H1 (cell line): Measurements from ENCODE around the gene DNAH1. TPM values are rescaled to one million over a fixed set of nuclear protein-coding genes. Genes with fewer than 3 reads are reported as not detected.

ENCODE experiments used
- CTCF ChIA-PET: fragments of 300-600 bp; sonication (Branson Sonifier 250); formaldehyde crosslinking; loops from one replicate; lab custom pipeline; 2021; ENCODE audit not compliant: partially characterized antibody; lab: Charles Lee
- POLR2A ChIA-PET: fragments of 300-600 bp; sonication (Branson Sonifier 250); formaldehyde crosslinking; loops from one replicate; lab custom pipeline; 2021; ENCODE audit warnings: inconsistent platforms; ENCODE audit not compliant: partially characterized antibody; lab: Charles Lee
- DNase-seq, 2 experiments: peaks; one replicate each; pipeline versions ENCODE4 v3.0.0 to v3.0.0-alpha.2; 2010 to 2022; ENCODE audit warnings: low spot score in 2 of 2, low read depth in 1 of 2, mixed read lengths in 1 of 2
- FAIRE-seq: peaks from 2 replicates; lab custom pipeline; 2011; peaks lifted over from hg19 to GRCh38; lab: Jason Lieb, UNC
- H2AFZ ChIP-seq: 2 replicates; pipeline ENCODE4 v1.8.1; 2012; ENCODE audit warnings: low read length, inconsistent platforms
- H2AK5ac ChIP-seq: 2 replicates; pipeline ENCODE4 v1.6.1; 2013; ENCODE audit warnings: low read depth, low read length
- H2BK120ac ChIP-seq: replicated peaks from 2 replicates; pipeline ENCODE3; 2013; ENCODE audit warnings: low read depth, low read length, inconsistent platforms
- H2BK12ac ChIP-seq: 2 replicates; pipeline ENCODE4 v1.6.1; 2013; ENCODE audit warnings: low read depth, low read length
- H2BK15ac ChIP-seq: 2 replicates; pipeline ENCODE4 v1.6.1; 2013; ENCODE audit warnings: low read length
- H2BK20ac ChIP-seq: 2 replicates; pipeline ENCODE4 v1.6.1; 2013; ENCODE audit warnings: low read length
- H2BK5ac ChIP-seq: 2 replicates; pipeline ENCODE4 v1.6.1; 2013; ENCODE audit warnings: low read depth, low read length
- H3K14ac ChIP-seq: 2 replicates; pipeline ENCODE4 v1.6.1; 2013; ENCODE audit warnings: inconsistent platforms; ENCODE audit not compliant: insufficient read length
- H3K18ac ChIP-seq: 2 replicates; pipeline ENCODE4 v1.6.1; 2013; ENCODE audit warnings: low read length; ENCODE audit errors: extremely low read depth
- H3K23ac ChIP-seq: 2 replicates; pipeline ENCODE4 v1.6.1; 2013; ENCODE audit warnings: inconsistent platforms; ENCODE audit not compliant: insufficient read length
- H3K23me2 ChIP-seq: 2 replicates; pipeline ENCODE4 v1.6.1; 2013; ENCODE audit warnings: low read depth, low read length
- H3K27ac ChIP-seq: 2 replicates; pipeline ENCODE4 v1.6.1; 2011; ENCODE audit warnings: low read depth, low read length, inconsistent platforms
- H3K27me3 ChIP-seq, 4 experiments: replicated peaks in 1 of 4; 1 replicate in 1 of 4; 2 replicates in 3 of 4; pipeline versions ENCODE4 v1.6.1 to v1.8.1; 2011 to 2013; ENCODE audit warnings: low read length in 3 of 4, mild to moderate bottlenecking in 3 of 4, inconsistent platforms in 2 of 4, mixed read lengths in 2 of 4, moderate library complexity in 1 of 4; ENCODE audit not compliant: control insufficient read depth in 3 of 4, insufficient read depth in 3 of 4; ENCODE audit errors: extremely low read depth in 1 of 4
- H3K36me3 ChIP-seq, 4 experiments: 2 replicates each; pipeline versions ENCODE4 v1.6.1 to v1.8.1; 2011 to 2013; ENCODE audit warnings: mild to moderate bottlenecking in 4 of 4, low read length in 3 of 4, moderate library complexity in 2 of 4, control low read depth in 1 of 4, inconsistent platforms in 1 of 4; ENCODE audit not compliant: insufficient read depth in 4 of 4, control insufficient read depth in 2 of 4
- H3K4ac ChIP-seq: replicated peaks from 2 replicates; pipeline ENCODE3; 2013; ENCODE audit warnings: low read length, low read depth, mixed read lengths, inconsistent platforms; ENCODE audit not compliant: insufficient read length
- H3K4me1 ChIP-seq, 4 experiments: replicated peaks in 1 of 4; 1 replicate in 1 of 4; 2 replicates in 3 of 4; pipeline versions ENCODE4 v1.6.1 to v1.8.1; 2011 to 2013; ENCODE audit warnings: low read length in 3 of 4, inconsistent platforms in 2 of 4, mixed read lengths in 1 of 4; ENCODE audit not compliant: insufficient read depth in 4 of 4, control insufficient read depth in 3 of 4
- H3K4me2 ChIP-seq, 2 experiments: 2 replicates each; pipeline versions ENCODE4 v1.6.1 to v1.8.1; 2011 to 2013; ENCODE audit warnings: low read depth in 2 of 2, low read length in 2 of 2, control low read depth in 1 of 2, inconsistent platforms in 1 of 2, mild to moderate bottlenecking in 1 of 2; ENCODE audit not compliant: insufficient read depth in 1 of 2
- H3K4me3 ChIP-seq, 4 experiments: fragments of 200-600, 300-600 bp in 1 of 4; sonication (generic), shearing (Covaris generic), sonication (Bioruptor Twin) in 1 of 4; 2 replicates each; pipeline versions ENCODE4 v1.5.1 to v1.8.1; 2011 to 2016; ENCODE audit warnings: low read length in 4 of 4, low read depth in 3 of 4, control low read depth in 2 of 4, inconsistent platforms in 2 of 4, mild to moderate bottlenecking in 2 of 4, mixed read lengths in 1 of 4, moderate library complexity in 1 of 4; ENCODE audit not compliant: insufficient read depth in 2 of 4; ENCODE audit errors: extremely low read depth in 1 of 4
- H3K56ac ChIP-seq: replicated peaks from 2 replicates; pipeline ENCODE3; 2013; ENCODE audit warnings: low read depth, mild to moderate bottlenecking, mixed read lengths, low read length, inconsistent platforms; ENCODE audit not compliant: insufficient read length
- H3K79me1 ChIP-seq: 2 replicates; pipeline ENCODE4 v1.6.1; 2013; ENCODE audit warnings: low read depth, low read length, control low read depth
- H3K79me2 ChIP-seq, 2 experiments: 2 replicates each; pipeline versions ENCODE4 v1.6.1 to v1.8.1; 2012 to 2013; ENCODE audit warnings: low read length in 2 of 2, mild to moderate bottlenecking in 2 of 2, inconsistent platforms in 1 of 2; ENCODE audit not compliant: insufficient read depth in 2 of 2, control insufficient read depth in 1 of 2
- H3K9ac ChIP-seq, 4 experiments: replicated peaks in 1 of 4; 1 replicate in 1 of 4; 2 replicates in 3 of 4; pipeline versions ENCODE4 v1.6.1 to v1.8.1; 2011 to 2013; ENCODE audit warnings: low read depth in 3 of 4, low read length in 3 of 4, control low read depth in 2 of 4, mild to moderate bottlenecking in 2 of 4, moderate library complexity in 2 of 4, inconsistent platforms in 1 of 4; ENCODE audit errors: extremely low read depth in 1 of 4
- H3K9me3 ChIP-seq, 2 experiments: 2 replicates each; pipeline versions ENCODE4 v1.6.1 to v1.8.1; 2012 to 2013; ENCODE audit warnings: mild to moderate bottlenecking in 2 of 2, moderate library complexity in 2 of 2, control low read depth in 1 of 2, inconsistent platforms in 1 of 2, low read depth in 1 of 2, low read length in 1 of 2, mixed read lengths in 1 of 2; ENCODE audit not compliant: insufficient read depth in 2 of 2
- H4K20me1 ChIP-seq, 2 experiments: replicated peaks in 1 of 2; 2 replicates each; pipeline versions ENCODE3 to v1.8.1; 2011 to 2013; ENCODE audit warnings: inconsistent platforms in 2 of 2, low read length in 2 of 2, mild to moderate bottlenecking in 1 of 2; ENCODE audit not compliant: insufficient read depth in 2 of 2, control insufficient read depth in 1 of 2
- H4K5ac ChIP-seq: 2 replicates; pipeline ENCODE4 v1.6.1; 2013; ENCODE audit warnings: low read length, low read depth, mixed read lengths, inconsistent platforms; ENCODE audit not compliant: insufficient read length
- H4K8ac ChIP-seq: 2 replicates; pipeline ENCODE4 v1.8.0; 2013; ENCODE audit warnings: mild to moderate bottlenecking, moderate library complexity, low read length, inconsistent platforms; ENCODE audit not compliant: insufficient read depth; ENCODE audit errors: extremely low read depth
- H4K91ac ChIP-seq: replicated peaks from 2 replicates; pipeline ENCODE3; 2013; ENCODE audit warnings: low read length, mixed read lengths, inconsistent platforms; ENCODE audit not compliant: insufficient read length
- CHD1 ChIP-seq: IDR thresholded peaks from 2 replicates; pipeline ENCODE4 v1.6.1; 2012; ENCODE audit warnings: low read depth, low read length, improper control_type of control experiment
- EP300 ChIP-seq, 2 experiments: IDR thresholded peaks; 1 replicate in 1 of 2; 2 replicates in 1 of 2; pipeline ENCODE4 v1.6.1; 2011 to 2012; ENCODE audit warnings: low read depth in 2 of 2, low read length in 2 of 2, mild to moderate bottlenecking in 2 of 2, borderline replicate concordance in 1 of 2, inconsistent platforms in 1 of 2, moderate library complexity in 1 of 2
- EZH2 ChIP-seq: fragments of 200-600 bp; sonication (generic); IDR thresholded peaks from 2 replicates; pipeline ENCODE4 v1.7.1; 2012; ENCODE audit warnings: low read depth, mild to moderate bottlenecking, moderate library complexity, low read length, inconsistent platforms; ENCODE audit not compliant: severe bottlenecking
- GABPA ChIP-seq: IDR thresholded peaks from 2 replicates; pipeline ENCODE4 v1.6.1; 2011; ENCODE audit warnings: mild to moderate bottlenecking, low read length, moderate library complexity, borderline replicate concordance; ENCODE audit not compliant: insufficient read depth
- KDM1A ChIP-seq: fragments of 200-600, 300-600 bp; sonication (generic); IDR thresholded peaks from 2 replicates; pipeline ENCODE4 v1.7.1; 2016; ENCODE audit warnings: mild to moderate bottlenecking, low read length, borderline replicate concordance
- KDM4A ChIP-seq: IDR thresholded peaks from one replicate; pipeline ENCODE4 v1.7.1; 2012; ENCODE audit warnings: low read depth, mild to moderate bottlenecking, moderate library complexity, low read length, inconsistent platforms; ENCODE audit not compliant: severe bottlenecking
- MAFK ChIP-seq: IDR thresholded peaks from 2 replicates; pipeline ENCODE4 v1.6.1; 2012; ENCODE audit warnings: low read depth, mild to moderate bottlenecking, improper control_type of control experiment, low read length
- RXRA ChIP-seq: IDR thresholded peaks from 2 replicates; pipeline ENCODE4 v1.6.1; 2011; ENCODE audit warnings: low read depth, mild to moderate bottlenecking, low read length, moderate library complexity; ENCODE audit not compliant: insufficient read depth
- SAP30 ChIP-seq: fragments of 300-600 bp; sonication (generic); IDR thresholded peaks from 2 replicates; pipeline ENCODE4 v1.7.1; 2012; ENCODE audit warnings: low read length, moderate library complexity, mild to moderate bottlenecking, inconsistent platforms; ENCODE audit not compliant: insufficient read depth, insufficient replicate concordance
- SP2 ChIP-seq: IDR thresholded peaks from 2 replicates; pipeline ENCODE4 v1.6.1; 2012; ENCODE audit warnings: mild to moderate bottlenecking, low read length, inconsistent platforms
- TEAD4 ChIP-seq: IDR thresholded peaks from 2 replicates; pipeline ENCODE4 v1.6.1; 2012; ENCODE audit warnings: low read depth, low read length, inconsistent platforms, mixed read lengths
- WGBS, 2 experiments: shearing (Covaris generic) in 1 of 2; methylation state at CpG; one replicate each; pipeline versions ENCODE4 v1.1.6 to v1.1.7; 2013 to 2015; ENCODE audit warnings: low lambda C conversion rate in 2 of 2, mixed read lengths in 2 of 2, inconsistent platforms in 1 of 2, low coverage in 1 of 2, missing lambda C conversion rate in 1 of 2; ENCODE audit not compliant: insufficient replicate concordance in 2 of 2, insufficient coverage in 1 of 2, insufficient read length in 1 of 2; ENCODE audit errors: extremely low coverage in 1 of 2, missing lambda C conversion rate in 1 of 2; 5-methylcytosine and 5-hydroxymethylcytosine counted together
- polyA plus RNA-seq, 7 experiments: library from polyadenylated mRNA; depleted of rRNA in 3 of 7; stranded (reverse) in 5 of 7; unstranded in 2 of 7; fragments of >200 nt in 5 of 7; fragments of 200-250 nt in 2 of 7; gene quantifications; 1 replicate in 5 of 7; 2 replicates in 1 of 7; 4 replicates in 1 of 7; pipeline versions ENCODE4 v1.2.1 to v1.2.3, GENCODE V29; 2011 to 2013; ENCODE audit warnings: missing spikeins in 2 of 7, mixed read lengths in 2 of 7
- total RNA-seq: library from RNA; stranded (reverse); fragmentation: NEBNext Ultra II Directional; extraction: Animal tissue kit (Norgen Biotek cat#: 25700); gene quantifications from 2 replicates; pipeline ENCODE4 v1.2.1, GENCODE V29; 2021

Gene DNAH1
- total and polyA plus RNA-seq, 2 of the 8 experiments (the other 6 are each of a cell fraction or from before 2014, with no cell fraction given): 1.0 to 1.5 TPM

DNA sequence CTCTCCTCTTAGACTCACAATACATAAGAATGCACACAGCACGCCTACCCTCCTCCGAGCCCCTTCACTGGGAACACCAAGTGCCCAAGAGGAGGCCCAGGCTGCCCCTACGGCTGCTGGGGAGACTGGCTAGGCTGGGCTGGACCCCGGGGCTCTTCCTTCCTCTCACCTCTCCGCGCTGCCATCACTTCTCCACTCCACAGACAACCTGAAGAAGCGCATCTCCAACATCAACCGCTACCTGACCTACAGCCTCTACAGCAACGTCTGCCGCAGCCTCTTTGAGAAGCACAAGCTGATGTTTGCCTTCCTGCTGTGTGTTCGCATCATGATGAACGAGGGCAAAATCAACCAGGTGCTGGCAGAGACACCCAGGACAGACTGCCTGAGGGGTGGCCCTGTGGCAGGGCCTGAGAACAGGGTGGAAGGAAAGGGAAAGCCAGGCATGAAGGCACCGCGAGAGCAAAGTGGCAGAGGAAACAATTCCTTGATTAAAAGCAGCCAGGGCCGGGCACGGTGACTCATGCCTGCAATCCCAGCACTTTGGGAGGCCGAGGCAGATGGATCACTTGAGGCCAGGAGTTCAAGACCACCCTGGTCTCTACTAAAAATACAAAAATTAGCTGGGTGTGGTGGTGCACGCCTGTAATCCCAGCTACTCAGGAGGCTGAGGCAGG lies 77.2 kb downstream of the DNAH1 start:
- Histone ChIP-seq H3K23ac (no peak overlapping the region), H3K79me2 (no peaks in the 10 kb centered on the region), H3K18ac (no peak overlapping the region), H3K9me3 (no peaks in the 10 kb centered on the region), H3K4me3 (no peak overlapping the region), H3K27ac (no peak overlapping the region), H3K27me3 (no peaks in the 10 kb centered on the region), H2BK5ac (no peak overlapping the region), H4K5ac (no peak overlapping the region), H4K20me1 (no peaks in the 10 kb centered on the region), H3K23me2 (no peaks in the 10 kb centered on the region), H4K8ac (no peak overlapping the region; the same call in 1 of the 2 replicates), H3K56ac (no peak overlapping the region), H3K4me2 (no peak overlapping the region), H3K4ac (no peak overlapping the region), H3K14ac (no peak overlapping the region), H2AFZ (no peak overlapping the region), H2BK12ac (no peak overlapping the region), H3K4me1 (no peaks in the 10 kb centered on the region), H3K36me3 (no peaks in the 10 kb centered on the region), H2BK15ac (no peak overlapping the region), H4K91ac (no peak overlapping the region), H2BK20ac (no peak overlapping the region), H2BK120ac (no peak overlapping the region), H2AK5ac (no peak overlapping the region), H3K79me1 (no peaks in the 10 kb centered on the region; the same call in 1 of the 2 replicates), H3K9ac (no peak overlapping the region)
- TF ChIP-seq EP300 (IDR thresholded peaks at IDR 0.05; ENCODE audit: borderline replicate concordance in 1 of 2, low read depth in 2 of 2, low read length in 2 of 2) (no peak), RXRA (no peak), TEAD4 (no peak), KDM4A (no peak), GABPA (no peak), EZH2 (no peak), SAP30 (no peak), CHD1 (no peak), MAFK (no peak), SP2 (no peak), KDM1A (no peak)
- FAIRE-seq (no peak), DNase-seq (no peak)
- ChIA-PET POLR2A (interaction anchor here (3.0 kb wide), 1 partner anchor 11 kb away, joined by 23 read pairs; no protein-coding TSS in a partner anchor), CTCF (interaction anchor here (1.0 to 4.6 kb wide), 3 partner anchors 9 to 54 kb away, joined by 3 to 26 read pairs (median 5); no protein-coding TSS in a partner anchor)
- WGBS, 2 experiments: 90% methylated on average over 18 of the region's 18 CpGs; no CpG with 5 or more reads in 1 of the 2 experiments
